Ishikawa (cell line): ENCODE data around the gene BRICD5.

ENCODE experiments used
- TAF1 ChIP-seq: IDR thresholded peaks from 2 replicates; pipeline ENCODE4 v1.6.1; 2012; ENCODE audit warnings: low read depth, mild to moderate bottlenecking
- TEAD4 ChIP-seq: IDR thresholded peaks from 2 replicates; pipeline ENCODE4 v1.6.1; 2012

GRCh38 chr16:2205967-2206313 is 4.7 kb downstream of the BRICD5 start:
- TF ChIP-seq TEAD4 (no peak), TAF1 (no peak)
